HT-29 (cell line): ENCODE measurements around the gene HOXB6. TPM values are rescaled to one million over a fixed set of nuclear protein-coding genes. Genes with fewer than 3 reads are reported as not detected.

ENCODE experiments used
- DNase-seq: peaks from one replicate; pipeline ENCODE4 v3.0.0-alpha.2; 2015; ENCODE audit warnings: low spot score
- total RNA-seq: library from RNA; depleted of rRNA; stranded (reverse); fragments of >200 nt; shearing (Covaris generic); gene quantifications from 2 replicates; pipeline ENCODE4 v1.2.3, GENCODE V29; 2014; rRNA removed

The HOXB6 gene
- total RNA-seq, result 160 and 174 TPM in 2 replicates

GRCh38 chr17:48604770-48605329 is at the start of gene HOXB6:
TSS of gene HOXB6 (minus strand) at chr17:48604986. CDS start at chr17:48598150, 6,836 bp downstream.
- DNase-seq, result peak; percentile 88

GRCh38 chr17:48649741-48650140 is 45.0 kb upstream of the HOXB6 start:
- no peak for DNase-seq

- DNase-seq, result no peak
These were observed 43.1 kb upstream of the HOXB6 start for GRCh38 chr17:48647963-48648245.

- peak; percentile 71 for DNase-seq
These were observed 42.5 kb upstream of the HOXB6 start for GRCh38 chr17:48647103-48647962.

GRCh38 chr17:48646183-48647102 is 41.7 kb upstream of the HOXB6 start:
- peak; percentile 69 for DNase-seq

GRCh38 chr17:48645639-48646182 is 40.9 kb upstream of the HOXB6 start:
- peak; percentile 61 for DNase-seq

GRCh38 chr17:48644910-48645557 is 40.2 kb upstream of the HOXB6 start:
- peak; percentile 69 for DNase-seq

GRCh38 chr17:48644159-48644558 is 39.4 kb upstream of the HOXB6 start:
- peak; percentile 56 for DNase-seq

GRCh38 chr17:48643697-48644012 is 38.9 kb upstream of the HOXB6 start:
- DNase-seq, result no peak

- DNase-seq, result peak; percentile 63
These were observed 38.3 kb upstream of the HOXB6 start for GRCh38 chr17:48642843-48643696.

- DNase-seq, result peak; percentile 70
These were observed 37.5 kb upstream of the HOXB6 start for GRCh38 chr17:48642059-48642842.

- DNase-seq, result peak; percentile 67
These were observed 36.8 kb upstream of the HOXB6 start for GRCh38 chr17:48641541-48642058.

- DNase-seq, result no peak
These were observed 36.0 kb upstream of the HOXB6 start for GRCh38 chr17:48640858-48641180.

GRCh38 chr17:48639982-48640857 is 35.4 kb upstream of the HOXB6 start:
- peak; percentile 77 for DNase-seq

GRCh38 chr17:48639136-48639535 is 34.4 kb upstream of the HOXB6 start:
- peak; percentile 95 for DNase-seq

- DNase-seq, result peak; percentile 76
These were observed 32.8 kb upstream of the HOXB6 start for GRCh38 chr17:48637323-48638260.
